CD1c-positive myeloid dendritic cell (primary cell): ENCODE results near the gene HNRNPUL1.

Experiments used
- DNase-seq: peaks from one replicate; pipeline ENCODE4 v3.0.0-alpha.2; 2016; ENCODE audit errors: extremely low spot score

The HNRNPUL1 gene

GRCh38 chr19:41308450-41309179 lies 44.4 kb downstream of the HNRNPUL1 start:
- peak; percentile 97 for DNase-seq

- DNase-seq: peak; percentile 61
Observed at GRCh38 chr19:41309180-41310032, 45.2 kb downstream of the HNRNPUL1 start.

GRCh38 chr19:41310033-41310831 lies 46.1 kb downstream of the HNRNPUL1 start, which contains the start of gene CCDC97:
Gene CCDC97, plus strand, starts transcription at chr19:41310172. Its CDS starts 139 bp downstream, at chr19:41310311.
- DNase-seq: peak; percentile 93

- DNase-seq: no peak
Observed at GRCh38 chr19:41311072-41311471, 46.9 kb downstream of the HNRNPUL1 start.

GRCh38 chr19:41311613-41312012 lies 47.4 kb downstream of the HNRNPUL1 start:
- DNase-seq: no peak

- DNase-seq: no peak
Observed at GRCh38 chr19:41316306-41316920, 52.2 kb downstream of the HNRNPUL1 start.

- no peak for DNase-seq
Observed at GRCh38 chr19:41318696-41319499, 54.7 kb downstream of the HNRNPUL1 start.

GRCh38 chr19:41319500-41320184 lies 55.5 kb downstream of the HNRNPUL1 start:
- no peak for DNase-seq

GRCh38 chr19:41320185-41320518 lies 56.0 kb downstream of the HNRNPUL1 start:
- no peak for DNase-seq

- DNase-seq: no peak
Observed at GRCh38 chr19:41320568-41320967, 56.4 kb downstream of the HNRNPUL1 start.

- no peak for DNase-seq
Observed at GRCh38 chr19:41321204-41321599, 57.0 kb downstream of the HNRNPUL1 start.

- DNase-seq: peak; percentile 61
Observed at GRCh38 chr19:41321600-41322270, 57.6 kb downstream of the HNRNPUL1 start.

- no peak for DNase-seq
Observed at GRCh38 chr19:41322451-41322850, 58.3 kb downstream of the HNRNPUL1 start.

- no peak for DNase-seq
Observed at GRCh38 chr19:41323023-41323422, 58.9 kb downstream of the HNRNPUL1 start.

GRCh38 chr19:41323430-41324125 lies 59.4 kb downstream of the HNRNPUL1 start:
- peak; percentile 50 for DNase-seq

- peak; percentile 73 for DNase-seq
Observed at GRCh38 chr19:41324231-41324702, 60.1 kb downstream of the HNRNPUL1 start.

GRCh38 chr19:41324921-41325639 lies 60.9 kb downstream of the HNRNPUL1 start:
- peak; percentile 19 for DNase-seq

GRCh38 chr19:41325640-41325946 lies 61.4 kb downstream of the HNRNPUL1 start:
- no peak for DNase-seq
